ENCODE results near the gene AKT3. TPM values are rescaled to one million over a fixed set of nuclear protein-coding genes. Genes with fewer than 3 reads are reported as not detected.

The AKT3 gene
- total and polyA plus RNA-seq, 2 experiments from 2014 or later = 4.5 to 18.5 TPM

DNA sequence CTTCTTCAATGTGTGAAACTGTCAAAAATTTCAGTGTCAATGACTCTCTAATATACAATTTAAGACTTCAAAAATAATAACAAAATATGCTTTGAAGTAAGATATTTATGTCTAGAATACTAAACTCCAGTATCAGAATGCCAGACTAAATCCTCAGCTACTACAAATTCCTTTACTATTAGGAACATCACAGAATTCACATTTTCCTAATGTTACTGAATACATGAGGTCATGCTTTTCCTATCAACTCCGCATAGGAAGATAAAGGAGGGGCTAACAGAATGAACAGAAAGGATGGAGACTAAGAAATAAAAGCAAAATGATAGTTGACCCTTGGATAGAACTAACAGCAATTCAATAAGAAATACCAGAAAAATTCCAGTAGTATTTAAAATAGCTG lies 301.5 kb downstream of the AKT3 start (continued):
- TF ChIP-seq, protein P1, sequence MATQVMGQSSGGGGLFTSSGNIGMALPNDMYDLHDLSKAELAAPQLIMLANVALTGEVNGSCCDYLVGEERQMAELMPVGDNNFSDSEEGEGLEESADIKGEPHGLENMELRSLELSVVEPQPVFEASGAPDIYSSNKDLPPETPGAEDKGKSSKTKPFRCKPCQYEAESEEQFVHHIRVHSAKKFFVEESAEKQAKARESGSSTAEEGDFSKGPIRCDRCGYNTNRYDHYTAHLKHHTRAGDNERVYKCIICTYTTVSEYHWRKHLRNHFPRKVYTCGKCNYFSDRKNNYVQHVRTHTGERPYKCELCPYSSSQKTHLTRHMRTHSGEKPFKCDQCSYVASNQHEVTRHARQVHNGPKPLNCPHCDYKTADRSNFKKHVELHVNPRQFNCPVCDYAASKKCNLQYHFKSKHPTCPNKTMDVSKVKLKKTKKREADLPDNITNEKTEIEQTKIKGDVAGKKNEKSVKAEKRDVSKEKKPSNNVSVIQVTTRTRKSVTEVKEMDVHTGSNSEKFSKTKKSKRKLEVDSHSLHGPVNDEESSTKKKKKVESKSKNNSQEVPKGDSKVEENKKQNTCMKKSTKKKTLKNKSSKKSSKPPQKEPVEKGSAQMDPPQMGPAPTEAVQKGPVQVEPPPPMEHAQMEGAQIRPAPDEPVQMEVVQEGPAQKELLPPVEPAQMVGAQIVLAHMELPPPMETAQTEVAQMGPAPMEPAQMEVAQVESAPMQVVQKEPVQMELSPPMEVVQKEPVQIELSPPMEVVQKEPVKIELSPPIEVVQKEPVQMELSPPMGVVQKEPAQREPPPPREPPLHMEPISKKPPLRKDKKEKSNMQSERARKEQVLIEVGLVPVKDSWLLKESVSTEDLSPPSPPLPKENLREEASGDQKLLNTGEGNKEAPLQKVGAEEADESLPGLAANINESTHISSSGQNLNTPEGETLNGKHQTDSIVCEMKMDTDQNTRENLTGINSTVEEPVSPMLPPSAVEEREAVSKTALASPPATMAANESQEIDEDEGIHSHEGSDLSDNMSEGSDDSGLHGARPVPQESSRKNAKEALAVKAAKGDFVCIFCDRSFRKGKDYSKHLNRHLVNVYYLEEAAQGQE (IDR thresholded peaks at IDR 0.05; ENCODE audit: unreplicated experiment) = no peak
- no peak for TF ChIP-seq NANOG (IDR thresholded peaks at IDR 0.05; ENCODE audit: borderline replicate concordance)

GRCh38 chr1:243547891-243548290 lies 302.2 kb downstream of the AKT3 start:
- Mint-ChIP-seq H3K27me3 (ENCODE audit: insufficient read depth, low read depth, poor library complexity) (peaks cover 2% of the 10 kb centered on the region), H3K4me3 (no peak overlapping the region), H3K36me3 (ENCODE audit: low read depth) (peaks cover 6% of the 10 kb centered on the region; the same call in 2 of the 3 replicates), H3K4me1 (peaks cover 7% of the 10 kb centered on the region; the same call in 2 of the 3 replicates), H3K9me3 (no peaks in the 10 kb centered on the region), H3K27ac (no peak overlapping the region)
- no peak overlapping the region for H2AFZ ChIP-seq
- no peaks in the 10 kb centered on the region for H3K9me2 ChIP-seq (ENCODE audit: insufficient read depth)
- no peak overlapping the region for H3K4me3 ChIP-seq
- no peaks in the 10 kb centered on the region for H3K27me3 ChIP-seq (ENCODE audit: insufficient read depth)
- no peaks in the 10 kb centered on the region for H3K36me3 ChIP-seq (ENCODE audit: insufficient read depth)
- ATAC-seq = no peak
- no peak overlapping the region for H3K27ac ChIP-seq (ENCODE audit: low read depth)
- no peaks in the 10 kb centered on the region for H3F3A ChIP-seq (replicated peaks; ENCODE audit: low read depth)
- no peaks in the 10 kb centered on the region for H3K79me2 ChIP-seq (replicated peaks; ENCODE audit: insufficient read depth)
- H4K20me1 ChIP-seq (replicated peaks; ENCODE audit: insufficient read depth) = no peaks in the 10 kb centered on the region
- TF ChIP-seq, protein P1 (IDR thresholded peaks at IDR 0.05; ENCODE audit: unreplicated experiment) = no peak
- TF ChIP-seq EZH2 (IDR thresholded peaks at IDR 0.05; ENCODE audit: low read depth, unreplicated experiment) = no peak
- no peak for TF ChIP-seq ZNF462 (CRISPR knock-in tag; IDR thresholded peaks at IDR 0.05)
- TF ChIP-seq, protein P2, sequence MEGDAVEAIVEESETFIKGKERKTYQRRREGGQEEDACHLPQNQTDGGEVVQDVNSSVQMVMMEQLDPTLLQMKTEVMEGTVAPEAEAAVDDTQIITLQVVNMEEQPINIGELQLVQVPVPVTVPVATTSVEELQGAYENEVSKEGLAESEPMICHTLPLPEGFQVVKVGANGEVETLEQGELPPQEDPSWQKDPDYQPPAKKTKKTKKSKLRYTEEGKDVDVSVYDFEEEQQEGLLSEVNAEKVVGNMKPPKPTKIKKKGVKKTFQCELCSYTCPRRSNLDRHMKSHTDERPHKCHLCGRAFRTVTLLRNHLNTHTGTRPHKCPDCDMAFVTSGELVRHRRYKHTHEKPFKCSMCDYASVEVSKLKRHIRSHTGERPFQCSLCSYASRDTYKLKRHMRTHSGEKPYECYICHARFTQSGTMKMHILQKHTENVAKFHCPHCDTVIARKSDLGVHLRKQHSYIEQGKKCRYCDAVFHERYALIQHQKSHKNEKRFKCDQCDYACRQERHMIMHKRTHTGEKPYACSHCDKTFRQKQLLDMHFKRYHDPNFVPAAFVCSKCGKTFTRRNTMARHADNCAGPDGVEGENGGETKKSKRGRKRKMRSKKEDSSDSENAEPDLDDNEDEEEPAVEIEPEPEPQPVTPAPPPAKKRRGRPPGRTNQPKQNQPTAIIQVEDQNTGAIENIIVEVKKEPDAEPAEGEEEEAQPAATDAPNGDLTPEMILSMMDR (conservative IDR thresholded peaks at IDR 0.05; ENCODE audit: low read depth in 2 of 2) = no peak
- no peak for TF ChIP-seq CREB1 (CRISPR knock-in tag; IDR thresholded peaks at IDR 0.05; ENCODE audit: low read depth)
- TF ChIP-seq EZH2phosphoT487 (IDR thresholded peaks at IDR 0.05; ENCODE audit: unreplicated experiment) = no peak
- no peak for TF ChIP-seq ZNF114 (CRISPR knock-in tag; IDR thresholded peaks at IDR 0.05)
- no peak for TF ChIP-seq JUNB (IDR thresholded peaks at IDR 0.05; ENCODE audit: unreplicated experiment)
- H3K4me2 ChIP-seq = no peak overlapping the region
- no peaks in the 10 kb centered on the region for H3K4me1 ChIP-seq (ENCODE audit: insufficient read depth)
- no peak for DNase-seq (ENCODE audit: low spot score)

Measured in GM23338 (cell line).